Measurements from ENCODE around the gene GRB14. TPM values are rescaled to one million over a fixed set of nuclear protein-coding genes. Genes with fewer than 3 reads are reported as not detected.

The GRB14 gene
- total RNA-seq, 1 experiment from 2014 or later: 14.9 TPM

DNA sequence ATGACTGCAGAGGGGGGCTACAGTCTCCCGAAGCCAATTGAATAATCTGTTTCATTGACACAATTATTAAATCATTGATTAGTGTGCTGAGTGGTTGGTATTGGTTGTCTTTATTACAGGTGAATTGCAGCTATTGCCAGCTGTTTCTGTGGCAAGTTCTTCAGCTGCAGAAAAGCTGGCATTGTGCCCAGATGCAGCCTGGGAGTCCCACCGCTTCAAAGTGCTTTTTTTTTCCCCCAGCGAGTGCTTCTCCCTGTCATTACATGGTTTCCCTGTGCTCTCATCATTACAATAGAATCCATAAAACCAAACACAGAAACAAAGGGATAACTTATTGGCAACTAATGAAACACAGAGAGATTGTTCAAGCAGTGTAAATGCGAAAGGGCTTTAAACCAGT lies 164.7 kb downstream of the GRB14 start:
- Mint-ChIP-seq H3K4me3 (no peak overlapping the region), H3K9me3 (no peaks in the 10 kb centered on the region), H3K4me1 (peaks cover 57% of the 10 kb centered on the region), H3K27me3 (ENCODE audit: low read depth) (no peaks in the 10 kb centered on the region), H3K36me3 (no peaks in the 10 kb centered on the region), H3K27ac (no peak overlapping the region)
- ChIA-PET CTCF (no interaction called here), POLR2A (no interaction called here)
- TF ChIP-seq SMAD4 (CRISPR knock-in tag; IDR thresholded peaks at IDR 0.05) (no peak), CREB1 (CRISPR knock-in tag; IDR thresholded peaks at IDR 0.05) (no peak), ZNF263 (CRISPR knock-in tag; IDR thresholded peaks at IDR 0.05; ENCODE audit: low read depth) (no peak), TEAD1 (CRISPR knock-in tag; IDR thresholded peaks at IDR 0.05) (no peak), ATF1 (CRISPR knock-in tag; IDR thresholded peaks at IDR 0.05) (no peak), ZNF232 (CRISPR knock-in tag; IDR thresholded peaks at IDR 0.05) (no peak), ETV6 (CRISPR knock-in tag; IDR thresholded peaks at IDR 0.05) (no peak), RELA (CRISPR knock-in tag; IDR thresholded peaks at IDR 0.05; ENCODE audit: borderline replicate concordance) (no peak), FOXK1 (CRISPR knock-in tag; IDR thresholded peaks at IDR 0.05) (no peak), MXD4 (CRISPR knock-in tag; IDR thresholded peaks at IDR 0.05; ENCODE audit: borderline replicate concordance) (no peak), GABPB1 (CRISPR knock-in tag; IDR thresholded peaks at IDR 0.05) (no peak), TP53 (CRISPR knock-in tag; IDR thresholded peaks at IDR 0.05) (no peak), SMAD3 (CRISPR knock-in tag; IDR thresholded peaks at IDR 0.05; ENCODE audit: borderline replicate concordance) (no peak), MYBL2 (CRISPR knock-in tag; IDR thresholded peaks at IDR 0.05) (no peak)
- TF ChIP-seq, protein P1, sequence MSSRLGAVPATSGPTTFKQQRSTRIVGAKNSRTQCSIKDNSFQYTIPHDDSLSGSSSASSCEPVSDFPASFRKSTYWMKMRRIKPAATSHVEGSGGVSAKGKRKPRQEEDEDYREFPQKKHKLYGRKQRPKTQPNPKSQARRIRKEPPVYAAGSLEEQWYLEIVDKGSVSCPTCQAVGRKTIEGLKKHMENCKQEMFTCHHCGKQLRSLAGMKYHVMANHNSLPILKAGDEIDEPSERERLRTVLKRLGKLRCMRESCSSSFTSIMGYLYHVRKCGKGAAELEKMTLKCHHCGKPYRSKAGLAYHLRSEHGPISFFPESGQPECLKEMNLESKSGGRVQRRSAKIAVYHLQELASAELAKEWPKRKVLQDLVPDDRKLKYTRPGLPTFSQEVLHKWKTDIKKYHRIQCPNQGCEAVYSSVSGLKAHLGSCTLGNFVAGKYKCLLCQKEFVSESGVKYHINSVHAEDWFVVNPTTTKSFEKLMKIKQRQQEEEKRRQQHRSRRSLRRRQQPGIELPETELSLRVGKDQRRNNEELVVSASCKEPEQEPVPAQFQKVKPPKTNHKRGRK (CRISPR knock-in tag; IDR thresholded peaks at IDR 0.05; ENCODE audit: borderline replicate concordance): no peak
- TF ChIP-seq, protein P2, sequence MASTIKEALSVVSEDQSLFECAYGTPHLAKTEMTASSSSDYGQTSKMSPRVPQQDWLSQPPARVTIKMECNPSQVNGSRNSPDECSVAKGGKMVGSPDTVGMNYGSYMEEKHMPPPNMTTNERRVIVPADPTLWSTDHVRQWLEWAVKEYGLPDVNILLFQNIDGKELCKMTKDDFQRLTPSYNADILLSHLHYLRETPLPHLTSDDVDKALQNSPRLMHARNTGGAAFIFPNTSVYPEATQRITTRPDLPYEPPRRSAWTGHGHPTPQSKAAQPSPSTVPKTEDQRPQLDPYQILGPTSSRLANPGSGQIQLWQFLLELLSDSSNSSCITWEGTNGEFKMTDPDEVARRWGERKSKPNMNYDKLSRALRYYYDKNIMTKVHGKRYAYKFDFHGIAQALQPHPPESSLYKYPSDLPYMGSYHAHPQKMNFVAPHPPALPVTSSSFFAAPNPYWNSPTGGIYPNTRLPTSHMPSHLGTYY (CRISPR knock-in tag; IDR thresholded peaks at IDR 0.05): no peak
- TF ChIP-seq, protein P3, sequence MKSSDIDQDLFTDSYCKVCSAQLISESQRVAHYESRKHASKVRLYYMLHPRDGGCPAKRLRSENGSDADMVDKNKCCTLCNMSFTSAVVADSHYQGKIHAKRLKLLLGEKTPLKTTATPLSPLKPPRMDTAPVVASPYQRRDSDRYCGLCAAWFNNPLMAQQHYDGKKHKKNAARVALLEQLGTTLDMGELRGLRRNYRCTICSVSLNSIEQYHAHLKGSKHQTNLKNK (CRISPR knock-in tag; IDR thresholded peaks at IDR 0.05): no peak
- TF ChIP-seq, protein P4, sequence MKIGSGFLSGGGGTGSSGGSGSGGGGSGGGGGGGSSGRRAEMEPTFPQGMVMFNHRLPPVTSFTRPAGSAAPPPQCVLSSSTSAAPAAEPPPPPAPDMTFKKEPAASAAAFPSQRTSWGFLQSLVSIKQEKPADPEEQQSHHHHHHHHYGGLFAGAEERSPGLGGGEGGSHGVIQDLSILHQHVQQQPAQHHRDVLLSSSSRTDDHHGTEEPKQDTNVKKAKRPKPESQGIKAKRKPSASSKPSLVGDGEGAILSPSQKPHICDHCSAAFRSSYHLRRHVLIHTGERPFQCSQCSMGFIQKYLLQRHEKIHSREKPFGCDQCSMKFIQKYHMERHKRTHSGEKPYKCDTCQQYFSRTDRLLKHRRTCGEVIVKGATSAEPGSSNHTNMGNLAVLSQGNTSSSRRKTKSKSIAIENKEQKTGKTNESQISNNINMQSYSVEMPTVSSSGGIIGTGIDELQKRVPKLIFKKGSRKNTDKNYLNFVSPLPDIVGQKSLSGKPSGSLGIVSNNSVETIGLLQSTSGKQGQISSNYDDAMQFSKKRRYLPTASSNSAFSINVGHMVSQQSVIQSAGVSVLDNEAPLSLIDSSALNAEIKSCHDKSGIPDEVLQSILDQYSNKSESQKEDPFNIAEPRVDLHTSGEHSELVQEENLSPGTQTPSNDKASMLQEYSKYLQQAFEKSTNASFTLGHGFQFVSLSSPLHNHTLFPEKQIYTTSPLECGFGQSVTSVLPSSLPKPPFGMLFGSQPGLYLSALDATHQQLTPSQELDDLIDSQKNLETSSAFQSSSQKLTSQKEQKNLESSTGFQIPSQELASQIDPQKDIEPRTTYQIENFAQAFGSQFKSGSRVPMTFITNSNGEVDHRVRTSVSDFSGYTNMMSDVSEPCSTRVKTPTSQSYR (CRISPR knock-in tag; IDR thresholded peaks at IDR 0.05): no peak
- TF ChIP-seq, protein P5, sequence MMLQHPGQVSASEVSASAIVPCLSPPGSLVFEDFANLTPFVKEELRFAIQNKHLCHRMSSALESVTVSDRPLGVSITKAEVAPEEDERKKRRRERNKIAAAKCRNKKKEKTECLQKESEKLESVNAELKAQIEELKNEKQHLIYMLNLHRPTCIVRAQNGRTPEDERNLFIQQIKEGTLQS (CRISPR knock-in tag; conservative IDR thresholded peaks at IDR 0.05): no peak
- TF ChIP-seq, protein P6, sequence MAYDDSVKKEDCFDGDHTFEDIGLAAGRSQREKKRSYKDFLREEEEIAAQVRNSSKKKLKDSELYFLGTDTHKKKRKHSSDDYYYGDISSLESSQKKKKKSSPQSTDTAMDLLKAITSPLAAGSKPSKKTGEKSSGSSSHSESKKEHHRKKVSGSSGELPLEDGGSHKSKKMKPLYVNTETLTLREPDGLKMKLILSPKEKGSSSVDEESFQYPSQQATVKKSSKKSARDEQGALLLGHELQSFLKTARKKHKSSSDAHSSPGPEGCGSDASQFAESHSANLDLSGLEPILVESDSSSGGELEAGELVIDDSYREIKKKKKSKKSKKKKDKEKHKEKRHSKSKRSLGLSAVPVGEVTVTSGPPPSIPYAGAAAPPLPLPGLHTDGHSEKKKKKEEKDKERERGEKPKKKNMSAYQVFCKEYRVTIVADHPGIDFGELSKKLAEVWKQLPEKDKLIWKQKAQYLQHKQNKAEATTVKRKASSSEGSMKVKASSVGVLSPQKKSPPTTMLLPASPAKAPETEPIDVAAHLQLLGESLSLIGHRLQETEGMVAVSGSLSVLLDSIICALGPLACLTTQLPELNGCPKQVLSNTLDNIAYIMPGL (CRISPR knock-in tag; IDR thresholded peaks at IDR 0.05): no peak
- ATAC-seq (no peak), DNase-seq (ENCODE audit: low spot score) (no peak)
